DLD1 (cell line): ENCODE measurements around the gene LY6G6C.

Source experiments
- in situ Hi-C: cut with HindIII; loops from 2 replicates; pipeline ENCODE4 v1.10.0; 2017; ENCODE audit warnings: low sequenced_read_pairs

LY6G6C gene

DNA sequence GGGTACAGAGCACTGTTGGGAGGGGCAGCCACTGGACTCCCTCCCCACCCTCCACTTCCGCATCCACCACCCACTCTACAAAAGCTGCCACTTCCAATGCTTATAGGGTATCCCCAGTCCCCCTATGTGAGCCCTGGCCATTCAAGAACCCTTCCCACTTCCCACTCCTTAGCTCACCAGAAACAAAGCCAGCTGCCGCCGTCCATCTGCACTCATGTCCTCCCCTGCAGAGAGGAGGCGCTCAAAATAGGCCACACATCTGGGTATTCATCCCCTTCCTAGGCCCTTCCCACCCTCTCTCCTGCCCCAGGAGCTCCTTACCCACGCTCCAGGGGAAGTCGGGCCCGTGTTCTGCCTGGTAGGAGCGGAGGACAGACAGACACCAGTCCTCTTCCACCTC is 34.2 kb downstream of the LY6G6C start:
- in situ Hi-C loops, result no loop called here

DNA sequence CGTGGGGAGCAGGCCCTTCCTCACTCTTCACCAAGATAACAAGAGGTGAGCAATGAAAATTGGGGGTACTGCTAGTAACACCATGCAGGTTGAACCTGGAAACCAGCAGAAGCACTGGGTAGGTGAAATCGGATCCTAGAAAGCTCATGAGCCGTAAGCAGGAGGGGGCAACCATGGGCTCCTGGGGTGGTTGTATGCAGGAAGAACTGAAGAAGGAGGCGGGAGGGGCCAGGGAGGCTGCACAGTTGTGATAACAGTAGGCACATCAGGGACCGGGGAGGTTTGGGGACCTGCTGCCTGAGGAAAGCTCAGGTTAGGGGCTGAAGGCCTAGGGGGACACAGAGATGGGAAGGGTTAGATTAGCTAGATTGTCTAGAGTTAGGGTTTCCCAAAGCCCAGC is 35.1 kb downstream of the LY6G6C start:
- in situ Hi-C loops, result no loop called here

DNA sequence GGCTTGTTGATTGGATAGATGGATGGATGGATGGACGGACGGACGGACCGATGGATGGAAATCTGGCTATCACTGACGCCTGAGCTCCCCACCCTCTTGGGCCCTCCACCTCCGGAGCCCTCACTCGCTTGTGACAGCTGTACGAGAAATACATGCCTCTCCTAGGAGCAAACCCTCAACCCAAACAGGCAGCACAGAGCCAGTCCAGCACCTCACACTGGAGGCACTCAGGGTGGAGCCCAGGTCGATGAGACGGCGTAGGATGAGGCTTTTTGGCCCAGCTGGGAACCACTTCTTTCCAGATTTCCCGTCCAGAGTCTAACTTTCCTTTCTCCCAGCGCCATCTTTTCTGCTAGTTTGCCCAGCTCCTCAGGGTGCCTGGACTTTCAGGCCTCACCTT is 38.0 kb downstream of the LY6G6C start:
- in situ Hi-C loops, result no loop called here

DNA sequence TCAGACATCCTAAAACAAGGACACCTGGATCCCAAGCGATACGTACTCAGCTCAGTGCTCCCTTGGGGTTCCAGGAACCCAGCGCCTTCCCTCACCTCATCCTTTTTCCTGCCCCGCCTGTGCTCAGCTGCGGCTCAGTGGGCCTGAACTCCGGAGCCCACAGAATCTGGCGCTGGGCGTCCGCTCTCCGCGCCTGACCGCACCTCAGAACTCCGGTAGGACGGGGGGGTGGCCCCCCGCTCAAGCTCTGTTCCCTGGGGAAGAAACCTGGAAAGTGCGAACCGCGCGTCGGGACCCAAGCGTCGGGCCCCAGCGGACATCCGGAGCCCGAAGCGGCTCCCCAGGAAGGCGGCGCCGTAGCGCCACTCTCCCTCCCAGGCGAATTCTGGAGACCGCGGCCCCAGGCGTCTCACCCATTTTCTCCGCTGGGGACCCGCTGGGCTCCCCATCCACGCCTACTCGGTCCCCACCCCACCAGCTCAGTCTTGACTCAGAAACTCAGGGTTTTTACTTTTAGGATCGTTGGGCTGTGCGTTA is 40.3 kb downstream of the LY6G6C start:
- in situ Hi-C loops, result no loop called here

DNA sequence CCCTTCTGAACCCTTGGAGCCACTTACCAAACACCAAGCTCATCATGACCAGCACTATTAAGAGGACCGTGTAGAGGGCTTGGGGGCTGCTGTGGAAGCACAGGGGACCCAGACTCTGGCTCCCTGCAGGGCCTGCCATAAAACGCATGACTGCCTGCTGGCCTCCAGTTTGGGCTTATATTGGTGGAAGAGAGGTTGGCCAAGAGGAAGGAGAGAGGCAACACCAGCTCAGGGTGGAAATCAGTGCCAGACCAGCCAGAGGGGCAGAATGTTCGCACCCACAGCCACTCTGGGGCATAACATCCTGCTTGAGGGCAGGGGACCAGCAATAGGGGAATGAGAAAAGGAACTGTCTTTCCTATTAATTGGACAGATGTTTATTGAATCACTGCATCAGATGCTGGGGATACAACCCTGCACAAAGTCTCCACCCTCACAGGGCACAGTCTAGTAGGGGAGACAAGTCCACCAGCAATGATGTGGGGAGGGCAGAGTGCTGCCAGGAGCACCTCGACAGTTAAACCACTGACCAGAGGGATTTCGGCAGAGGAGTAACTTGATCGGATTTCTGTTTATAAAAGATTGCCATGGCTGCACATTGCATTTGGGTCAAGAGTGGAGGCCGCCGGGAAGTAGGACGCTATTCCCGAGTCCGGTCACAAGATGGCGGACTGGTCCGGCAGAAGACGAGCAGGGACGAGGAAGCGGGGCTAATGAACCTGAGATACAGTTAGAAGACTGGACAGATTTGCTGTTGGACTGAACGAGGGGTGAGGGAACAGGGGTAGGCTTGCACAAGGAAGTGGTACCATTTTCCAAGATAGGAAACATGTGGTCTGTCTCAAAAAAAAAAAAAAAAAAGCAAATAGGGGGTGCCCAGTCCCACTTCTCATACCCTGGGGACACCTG is 41.1 kb downstream of the LY6G6C start, which contains the start of gene LY6G5C:
Gene LY6G5C, minus strand, starts transcription at position 842 of the 909 bp plus-strand sequence. Its CDS starts 694 bp downstream, at position 148.
- in situ Hi-C loops, result no loop called here

DNA sequence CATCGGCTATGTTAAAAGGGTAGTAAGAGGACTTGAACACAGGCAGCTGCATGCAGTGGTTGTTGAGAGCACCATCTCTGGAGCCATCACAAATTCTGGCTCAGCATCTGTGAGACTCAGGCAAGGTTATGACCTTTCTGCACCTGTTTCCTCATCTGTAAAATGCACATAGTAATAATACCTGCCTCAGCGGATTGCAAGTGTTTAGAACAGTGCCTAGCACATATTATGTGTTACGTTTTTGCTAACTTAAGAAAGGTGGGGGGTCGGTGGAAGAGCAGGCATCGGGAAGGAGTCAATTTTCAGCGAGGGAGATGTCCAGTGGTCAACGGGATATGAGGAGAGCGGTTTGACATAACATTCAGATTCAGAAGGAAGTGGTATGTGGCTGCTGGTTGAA is 43.6 kb downstream of the LY6G6C start:
- in situ Hi-C loops, result no loop called here

DNA sequence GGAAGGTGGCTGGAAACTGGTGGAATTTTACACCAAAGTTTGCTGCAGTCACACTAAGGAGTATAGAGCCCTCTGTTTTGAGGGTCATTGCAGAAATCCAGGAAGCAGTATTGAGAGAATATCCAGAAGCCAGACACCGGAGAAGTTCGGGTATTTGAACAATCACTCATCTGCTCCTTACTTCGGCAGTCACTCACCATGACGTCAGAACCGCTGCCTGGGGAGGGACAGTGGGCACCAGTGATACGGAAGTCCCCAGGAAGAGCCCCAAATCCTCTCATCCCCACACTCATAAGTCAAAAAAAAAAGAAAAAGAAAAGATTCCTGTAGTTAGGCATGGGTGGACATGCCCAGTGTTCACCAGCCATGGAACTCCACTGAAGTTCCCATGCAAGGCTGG is 44.6 kb downstream of the LY6G6C start:
- in situ Hi-C loops, result no loop called here

DNA sequence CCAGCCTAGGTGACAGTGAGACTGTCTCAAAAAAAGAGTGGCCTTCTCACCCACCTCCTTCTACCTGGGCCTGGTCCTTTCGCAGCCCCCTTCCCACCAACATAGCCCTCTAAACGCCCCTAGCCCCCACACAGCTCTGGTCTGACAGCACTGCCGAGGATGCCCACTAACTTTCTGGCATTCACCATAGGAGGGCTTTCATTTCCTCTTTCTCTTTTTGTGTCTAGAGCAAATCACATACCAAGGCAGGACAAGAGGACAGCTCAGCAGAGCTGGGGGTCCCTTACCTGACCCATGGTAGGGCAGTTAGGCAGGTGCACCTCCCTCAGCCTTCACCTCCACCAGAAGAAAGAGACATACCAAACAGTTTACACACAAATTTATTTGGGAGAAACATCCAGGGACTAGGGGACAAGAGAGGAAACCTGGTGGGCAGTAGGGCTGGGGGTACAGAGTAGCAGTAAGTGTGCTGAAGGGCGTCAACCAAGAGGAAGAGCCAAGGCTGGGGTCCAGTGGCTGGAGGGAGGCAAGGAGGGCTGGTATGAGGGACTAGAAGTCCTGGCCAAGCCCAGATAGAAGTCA is 45.1 kb downstream of the LY6G6C start:
- in situ Hi-C loops, result no loop called here

DNA sequence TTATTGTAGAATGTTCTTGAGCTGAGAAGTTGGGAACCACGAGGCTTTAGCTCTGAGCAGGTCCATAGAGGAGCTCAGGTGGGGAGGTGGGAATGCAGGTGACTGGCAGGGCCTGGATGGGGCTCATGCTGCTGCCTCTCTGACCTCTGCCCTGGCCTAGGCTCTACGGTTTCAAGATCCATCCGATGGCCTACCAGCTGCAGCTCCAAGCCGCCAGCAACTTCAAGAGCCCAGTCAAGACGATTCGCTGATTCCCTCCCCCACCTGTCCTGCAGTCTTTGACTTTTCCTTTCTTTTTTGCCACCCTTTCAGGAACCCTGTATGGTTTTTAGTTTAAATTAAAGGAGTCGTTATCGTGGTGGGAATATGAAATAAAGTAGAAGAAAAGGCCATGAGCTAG is 51.9 kb downstream of the LY6G6C start, which contains the start of gene LY6G5B:
Gene LY6G5B, plus strand, starts transcription at position 301 of the 400 bp plus-strand sequence. CDS start 975 bp downstream, outside the sequence.
- in situ Hi-C loops, result no loop called here
